T-helper 2 cell treated with Interferon-gamma antibody and Interleukin-4, amounts not matched to agents 5 μg/mL and 100 μg/mL, for 36 hours (primary cell): ENCODE data around the gene TBL1XR1.

Experiments
- DNase-seq: peaks from one replicate; pipeline ENCODE4 v3.0.0; 2021; ENCODE audit warnings: low spot score
- H3K27ac Mint-ChIP-seq: one replicate; pipeline ENCODE4 v1.8.0; 2021; ENCODE audit warnings: mild to moderate bottlenecking, mixed read lengths
- H3K27me3 Mint-ChIP-seq: one replicate; pipeline ENCODE4 v1.8.0; 2021; ENCODE audit warnings: low read depth, mixed read lengths
- H3K36me3 Mint-ChIP-seq: one replicate; pipeline ENCODE4 v1.8.0; 2021; ENCODE audit warnings: low read depth, mixed read lengths
- H3K4me1 Mint-ChIP-seq: one replicate; pipeline ENCODE4 v1.8.0; 2021; ENCODE audit warnings: low read depth, mixed read lengths
- H3K4me3 Mint-ChIP-seq: one replicate; pipeline ENCODE4 v1.8.0; 2022; ENCODE audit warnings: mild to moderate bottlenecking, moderate library complexity, mixed read lengths
- H3K9me3 Mint-ChIP-seq: one replicate; pipeline ENCODE4 v1.8.0; 2021; ENCODE audit warnings: mixed read lengths

The TBL1XR1 gene

DNA sequence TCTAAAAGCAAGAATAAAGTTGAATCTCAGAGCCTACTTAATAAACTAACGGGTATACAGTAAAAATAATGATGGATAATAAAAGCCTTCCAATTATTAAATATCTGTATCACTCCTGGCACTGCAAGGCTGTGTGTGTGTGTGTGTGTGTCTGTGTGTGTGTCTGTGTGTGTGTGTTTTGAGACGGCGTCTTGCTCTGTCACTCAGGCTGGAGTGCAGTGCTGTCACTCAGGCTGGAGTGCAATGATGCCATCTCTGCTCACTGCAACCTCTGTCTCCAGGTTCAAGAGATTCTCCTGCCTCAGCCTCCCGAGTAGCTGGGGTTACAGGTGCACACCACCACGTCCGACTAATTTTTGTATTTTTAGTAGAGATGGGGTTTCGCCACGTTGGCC is 62.5 kb downstream of the TBL1XR1 start:
- H3K27ac Mint-ChIP-seq: no peak overlapping the region
- H3K4me3 Mint-ChIP-seq: no peak overlapping the region
- H3K9me3 Mint-ChIP-seq: no peaks in the 10 kb centered on the region
- H3K27me3 Mint-ChIP-seq: no peaks in the 10 kb centered on the region
- H3K4me1 Mint-ChIP-seq: peaks cover 44% of the 10 kb centered on the region
- peaks cover 43% of the 10 kb centered on the region for H3K36me3 Mint-ChIP-seq
- DNase-seq: no peak

GRCh38 chr3:177133860-177134815 is 63.1 kb downstream of the TBL1XR1 start:
- DNase-seq: no peak
- no peaks in the 10 kb centered on the region for H3K27me3 Mint-ChIP-seq
- H3K4me3 Mint-ChIP-seq: no peak overlapping the region
- H3K27ac Mint-ChIP-seq: peak overlapping the region; percentile 11
- peaks cover 40% of the 10 kb centered on the region for H3K36me3 Mint-ChIP-seq
- peaks cover 40% of the 10 kb centered on the region for H3K4me1 Mint-ChIP-seq
- no peaks in the 10 kb centered on the region for H3K9me3 Mint-ChIP-seq

DNA sequence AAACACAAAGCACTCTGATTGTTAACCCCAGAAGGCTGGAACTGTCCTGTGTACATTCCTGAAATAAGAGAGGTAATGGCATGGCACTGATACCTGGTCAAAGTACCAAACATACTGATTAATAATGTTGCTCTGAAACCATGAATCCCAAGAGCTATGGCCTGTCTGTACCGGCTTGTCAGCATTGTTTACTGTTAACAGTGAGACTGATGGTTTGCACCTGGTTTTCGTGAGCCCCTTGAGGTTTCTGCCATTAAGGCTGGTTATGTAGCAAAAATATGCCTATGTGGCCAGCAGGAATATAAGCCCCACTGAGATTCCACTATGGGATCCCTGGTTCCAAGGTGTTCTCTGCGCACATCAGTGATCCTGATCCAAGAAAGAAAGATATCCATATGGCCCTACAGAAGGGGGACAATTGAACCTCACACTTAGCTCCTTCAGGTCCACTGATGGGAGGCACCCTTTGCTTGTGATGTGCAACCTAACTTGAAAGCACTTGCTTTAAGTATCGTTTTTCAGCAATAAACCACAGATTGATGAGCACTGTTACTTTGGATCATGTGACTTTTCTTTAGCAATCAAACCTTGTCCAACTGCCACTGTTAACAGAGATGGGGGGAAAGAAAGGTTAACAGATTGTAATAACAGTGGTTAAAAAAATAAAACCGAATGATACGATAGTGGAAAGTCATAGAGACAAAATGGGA is 65.2 kb downstream of the TBL1XR1 start:
- DNase-seq: no peak
- peaks cover 34% of the 10 kb centered on the region for H3K4me1 Mint-ChIP-seq
- no peaks in the 10 kb centered on the region for H3K9me3 Mint-ChIP-seq
- peaks cover 33% of the 10 kb centered on the region for H3K36me3 Mint-ChIP-seq
- H3K27ac Mint-ChIP-seq: peak overlapping the region; percentile 24
- no peaks in the 10 kb centered on the region for H3K27me3 Mint-ChIP-seq
- H3K4me3 Mint-ChIP-seq: no peak overlapping the region

- Mint-ChIP-seq H3K9me3 (peaks cover 21% of the 10 kb centered on the region), H3K27ac (no peak overlapping the region), H3K36me3 (peaks cover 46% of the 10 kb centered on the region), H3K27me3 (no peaks in the 10 kb centered on the region), H3K4me1 (peaks cover 36% of the 10 kb centered on the region), H3K4me3 (no peak overlapping the region)
- DNase-seq: no peak
These were observed 70.3 kb downstream of the TBL1XR1 start for GRCh38 chr3:177127008-177127407.

- peaks cover 44% of the 10 kb centered on the region for H3K36me3 Mint-ChIP-seq
- no peak for DNase-seq
- H3K27ac Mint-ChIP-seq: no peak overlapping the region
- peaks cover 22% of the 10 kb centered on the region for H3K9me3 Mint-ChIP-seq
- peaks cover 39% of the 10 kb centered on the region for H3K4me1 Mint-ChIP-seq
- H3K27me3 Mint-ChIP-seq: no peaks in the 10 kb centered on the region
- no peak overlapping the region for H3K4me3 Mint-ChIP-seq
These were observed 71.1 kb downstream of the TBL1XR1 start for GRCh38 chr3:177126015-177126773.

DNA sequence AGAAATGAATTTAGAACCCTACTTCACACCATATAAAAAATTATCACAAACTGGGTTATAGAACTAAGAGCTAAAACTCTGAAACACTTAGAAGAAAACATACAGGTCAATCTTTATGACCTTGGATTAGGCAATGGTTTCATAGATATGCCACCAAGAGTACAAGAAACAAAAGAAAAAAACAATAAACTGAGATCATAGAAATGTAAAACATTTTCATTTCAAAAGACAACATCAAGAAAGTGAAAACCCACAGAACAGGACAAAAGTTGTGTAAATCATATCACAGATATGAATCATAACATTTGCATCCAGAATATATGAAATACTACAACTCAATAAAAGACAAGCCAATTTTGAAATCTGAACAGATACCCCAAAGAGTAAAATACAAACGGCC is 72.4 kb downstream of the TBL1XR1 start:
- Mint-ChIP-seq H3K36me3 (peaks cover 41% of the 10 kb centered on the region), H3K4me3 (no peak overlapping the region)

GRCh38 chr3:177123822-177124221 is 73.5 kb downstream of the TBL1XR1 start:
- Mint-ChIP-seq H3K9me3 (peaks cover 22% of the 10 kb centered on the region), H3K4me3 (no peak overlapping the region), H3K27me3 (no peaks in the 10 kb centered on the region), H3K36me3 (peaks cover 45% of the 10 kb centered on the region), H3K27ac (no peak overlapping the region), H3K4me1 (peaks cover 39% of the 10 kb centered on the region)
- no peak for DNase-seq

More for the DNA sequence above, 72.4 kb downstream of the TBL1XR1 start:
- no peaks in the 10 kb centered on the region for H3K27me3 Mint-ChIP-seq
- no peak overlapping the region for H3K27ac Mint-ChIP-seq
- peaks cover 38% of the 10 kb centered on the region for H3K4me1 Mint-ChIP-seq
- DNase-seq: no peak
- peaks cover 22% of the 10 kb centered on the region for H3K9me3 Mint-ChIP-seq

- Mint-ChIP-seq H3K27me3 (no peaks in the 10 kb centered on the region), H3K36me3 (peaks cover 43% of the 10 kb centered on the region), H3K27ac (no peak overlapping the region), H3K4me1 (peaks cover 41% of the 10 kb centered on the region), H3K9me3 (peaks cover 22% of the 10 kb centered on the region), H3K4me3 (no peak overlapping the region)
- DNase-seq: no peak
These were observed 75.0 kb downstream of the TBL1XR1 start for GRCh38 chr3:177122183-177122856.

GRCh38 chr3:177119829-177120228 is 77.5 kb downstream of the TBL1XR1 start:
- H3K27me3 Mint-ChIP-seq: no peaks in the 10 kb centered on the region
- H3K27ac Mint-ChIP-seq: no peak overlapping the region
- H3K36me3 Mint-ChIP-seq: peaks cover 42% of the 10 kb centered on the region
- H3K9me3 Mint-ChIP-seq: peaks cover 21% of the 10 kb centered on the region
- peaks cover 40% of the 10 kb centered on the region for H3K4me1 Mint-ChIP-seq
- no peak overlapping the region for H3K4me3 Mint-ChIP-seq
- DNase-seq: no peak

GRCh38 chr3:177114253-177114652 is 83.0 kb downstream of the TBL1XR1 start:
- DNase-seq: no peak
- no peaks in the 10 kb centered on the region for H3K27me3 Mint-ChIP-seq
- H3K27ac Mint-ChIP-seq: no peak overlapping the region
- H3K4me3 Mint-ChIP-seq: no peak overlapping the region
- H3K4me1 Mint-ChIP-seq: peaks cover 42% of the 10 kb centered on the region
- peaks cover 11% of the 10 kb centered on the region for H3K36me3 Mint-ChIP-seq
- no peaks in the 10 kb centered on the region for H3K9me3 Mint-ChIP-seq

GRCh38 chr3:177111541-177111949 is 85.7 kb downstream of the TBL1XR1 start:
- peaks cover 43% of the 10 kb centered on the region for H3K4me1 Mint-ChIP-seq
- no peak for DNase-seq
- no peak overlapping the region for H3K4me3 Mint-ChIP-seq
- peaks cover 8% of the 10 kb centered on the region for H3K36me3 Mint-ChIP-seq
- no peaks in the 10 kb centered on the region for H3K27me3 Mint-ChIP-seq
- no peak overlapping the region for H3K27ac Mint-ChIP-seq
- H3K9me3 Mint-ChIP-seq: no peaks in the 10 kb centered on the region

- no peak for DNase-seq
- no peaks in the 10 kb centered on the region for H3K9me3 Mint-ChIP-seq
- no peak overlapping the region for H3K4me3 Mint-ChIP-seq
- no peak overlapping the region for H3K27ac Mint-ChIP-seq
- peaks cover 5% of the 10 kb centered on the region for H3K36me3 Mint-ChIP-seq
- no peaks in the 10 kb centered on the region for H3K27me3 Mint-ChIP-seq
- peaks cover 42% of the 10 kb centered on the region for H3K4me1 Mint-ChIP-seq
These were observed 86.4 kb downstream of the TBL1XR1 start for GRCh38 chr3:177110895-177111294.

DNA sequence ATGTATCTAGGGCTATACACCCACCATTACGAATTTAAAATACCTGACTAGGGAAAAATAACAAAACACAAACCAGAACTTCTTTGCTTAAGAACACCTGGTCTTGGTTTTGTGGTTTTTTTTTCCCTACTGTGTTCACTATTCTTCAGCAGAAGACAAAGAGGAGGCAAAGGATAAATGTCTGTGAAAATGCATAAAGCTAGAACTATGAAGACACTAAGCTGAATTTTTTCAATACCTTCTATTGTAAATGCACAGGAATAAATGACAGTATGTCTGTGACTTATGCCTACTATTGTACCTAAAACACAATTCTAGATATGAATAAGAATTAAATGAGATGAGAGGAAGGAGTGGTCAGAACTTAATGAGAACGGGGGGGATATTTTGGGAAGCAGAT is 86.9 kb downstream of the TBL1XR1 start:
- peaks cover 40% of the 10 kb centered on the region for H3K4me1 Mint-ChIP-seq
- no peak for DNase-seq

More for the DNA sequence above, 86.9 kb downstream of the TBL1XR1 start:
- H3K27ac Mint-ChIP-seq: no peak overlapping the region
- H3K36me3 Mint-ChIP-seq: peaks cover 5% of the 10 kb centered on the region
- H3K9me3 Mint-ChIP-seq: no peaks in the 10 kb centered on the region
- H3K27me3 Mint-ChIP-seq: no peaks in the 10 kb centered on the region
- H3K4me3 Mint-ChIP-seq: no peak overlapping the region
